Measurements from ENCODE around the gene SIRPA. TPM values are rescaled to one million over a fixed set of nuclear protein-coding genes. Genes with fewer than 3 reads are reported as not detected.
A peak's percentile ranks its signal among the peaks of the same experiment; 100 is the strongest.

SIRPA gene
- total RNA-seq, 1 experiment from 2014 or later: 12.8 TPM

- BruUV-seq (replicated peaks): no TSS peak
- Histone ChIP-seq H3K36me3 (ENCODE audit: low read depth, low read length) (no peaks in the 10 kb centered on the region), H3F3A (ENCODE audit: low read length, unreplicated experiment) (no peaks in the 10 kb centered on the region), H4K20me1 (ENCODE audit: low read length) (no peaks in the 10 kb centered on the region), H3K27me3 (ENCODE audit: low read length) (peaks cover 35% of the 10 kb centered on the region), H3K4me2 (ENCODE audit: low read length) (peak overlapping the region; percentile 77), H3K79me2 (ENCODE audit: low read length) (no peaks in the 10 kb centered on the region), H3K27ac (ENCODE audit: low read length) (no peak overlapping the region), H3K9me3 (ENCODE audit: low read length) (no peaks in the 10 kb centered on the region), H3K9me2 (replicated peaks; ENCODE audit: low read length) (no peaks in the 10 kb centered on the region), H3K4me1 (ENCODE audit: insufficient read depth, low read length) (peaks cover 6% of the 10 kb centered on the region; the same call in 1 of the 2 replicates), H3K4me3 (ENCODE audit: low read length) (peak overlapping the region; percentile 48), H2AFZ (ENCODE audit: low read length) (peak overlapping the region; percentile 80), H3K9ac (ENCODE audit: low read length) (no peak overlapping the region)
- CTCF ChIA-PET: no interaction called here
- DNase-seq (no peak), ATAC-seq (peak; percentile 45)
- intact Hi-C loops (cut with micrococcal nuclease): loop anchor here (10.0 kb wide), 1 partner anchor 142 kb away; no protein-coding TSS in a partner anchor
- TF ChIP-seq EZH2 (IDR thresholded peaks at IDR 0.05; ENCODE audit: low read length, unreplicated experiment) (no peak), CTCF (conservative IDR thresholded peaks at IDR 0.05; ENCODE audit: low read depth, low read length) (no peak), EZH2phosphoT487 (IDR thresholded peaks at IDR 0.05; ENCODE audit: borderline replicate concordance, low read length) (no peak)
- POLR2A ChIA-PET (ENCODE audit: unreplicated experiment): no interaction called here
These were observed 51.7 kb downstream of the SIRPA start for GRCh38 chr20:1946762-1947534.

GRCh38 chr20:1947535-1947846, 52.3 kb downstream of the SIRPA start:
- Histone ChIP-seq H3K4me2 (ENCODE audit: low read length) (no peak overlapping the region), H3K4me3 (ENCODE audit: low read length) (no peak overlapping the region), H3K9me3 (ENCODE audit: low read length) (no peaks in the 10 kb centered on the region), H3K9ac (ENCODE audit: low read length) (no peak overlapping the region), H3F3A (ENCODE audit: low read length, unreplicated experiment) (no peaks in the 10 kb centered on the region), H2AFZ (ENCODE audit: low read length) (no peak overlapping the region), H3K36me3 (ENCODE audit: low read depth, low read length) (no peaks in the 10 kb centered on the region), H4K20me1 (ENCODE audit: low read length) (no peaks in the 10 kb centered on the region), H3K79me2 (ENCODE audit: low read length) (no peaks in the 10 kb centered on the region), H3K27ac (ENCODE audit: low read length) (no peak overlapping the region), H3K27me3 (ENCODE audit: low read length) (peaks cover 38% of the 10 kb centered on the region), H3K9me2 (replicated peaks; ENCODE audit: low read length) (no peaks in the 10 kb centered on the region), H3K4me1 (ENCODE audit: insufficient read depth, low read length) (peaks cover 6% of the 10 kb centered on the region; the same call in 1 of the 2 replicates)
- no TSS peak for BruUV-seq (replicated peaks)
- intact Hi-C loops (cut with micrococcal nuclease): loop anchor here (10.0 kb wide), 1 partner anchor 143 kb away; no protein-coding TSS in a partner anchor
- TF ChIP-seq CTCF (conservative IDR thresholded peaks at IDR 0.05; ENCODE audit: low read depth, low read length): no peak
- no peak for TF ChIP-seq EZH2 (IDR thresholded peaks at IDR 0.05; ENCODE audit: low read length, unreplicated experiment)
- no peak for TF ChIP-seq EZH2phosphoT487 (IDR thresholded peaks at IDR 0.05; ENCODE audit: borderline replicate concordance, low read length)
- ATAC-seq (no peak), DNase-seq (no peak)
- ChIA-PET POLR2A (ENCODE audit: unreplicated experiment) (no interaction called here), CTCF (no interaction called here)

Measured in PC-3 (cell line).